Activated CD8-positive, alpha-beta T cell treated with anti-CD3 and anti-CD28 coated beads for 36 hours (primary cell): ENCODE results near the gene ASXL3. TPM values are rescaled to one million over a fixed set of nuclear protein-coding genes. Genes with fewer than 3 reads are reported as not detected.

Experiments used
- ATAC-seq: fragments of 200-7000 bp; cut with Tn5 transposase; one replicate; pipeline ENCODE4 v1.10.0; 2021; ENCODE audit warnings: mild to moderate bottlenecking, moderate library complexity
- CTCF ChIA-PET: fragments of 350-600 bp; sonication (Branson Sonifier 250); formaldehyde crosslinking; loops from one replicate; lab custom pipeline; 2021; ENCODE audit warnings: antibody characterized with exemption; lab: Charles Lee
- POLR2A ChIA-PET: fragments of 350-600 bp; sonication (Branson Sonifier 250); formaldehyde crosslinking; loops from one replicate; lab custom pipeline; 2021; ENCODE audit warnings: antibody characterized with exemption; lab: Charles Lee
- DNase-seq: peaks from one replicate; pipeline ENCODE4 v3.0.0-alpha.2; 2020
- H3K27ac Mint-ChIP-seq: one replicate; pipeline ENCODE4 v1.8.0; 2021; ENCODE audit warnings: mild to moderate bottlenecking, mixed read lengths
- H3K27me3 Mint-ChIP-seq: one replicate; pipeline ENCODE4 v1.8.0; 2021; ENCODE audit warnings: mixed read lengths
- H3K36me3 Mint-ChIP-seq: one replicate; pipeline ENCODE4 v1.8.0; 2021; ENCODE audit warnings: low read depth, mixed read lengths
- H3K4me1 Mint-ChIP-seq: one replicate; pipeline ENCODE4 v1.8.0; 2021; ENCODE audit warnings: low read depth, mixed read lengths
- H3K4me3 Mint-ChIP-seq: one replicate; pipeline ENCODE4 v1.8.0; 2021; ENCODE audit warnings: mild to moderate bottlenecking, moderate library complexity, mixed read lengths
- H3K9me3 Mint-ChIP-seq: one replicate; pipeline ENCODE4 v1.8.0; 2021; ENCODE audit warnings: mixed read lengths
- intact Hi-C: fragments of 100-400 bp; cut with micrococcal nuclease; formaldehyde crosslinking; loops from one replicate; pipeline ENCODE4 v1.10.0; 2022
- total RNA-seq, 2 experiments: library from RNA; stranded (reverse); gene quantifications; one replicate each; pipeline ENCODE4 v1.2.3, GENCODE V29; 2021
- TF ChIP-seq, protein P1 (sequence below): fragments of 200-600 bp; IDR thresholded peaks from one replicate; pipeline ENCODE4 v1.8.0; 2022; ENCODE audit warnings: antibody characterized with exemption, mild to moderate bottlenecking

Gene ASXL3
- total RNA-seq, 2 experiments from 2014 or later, result not detected

DNA sequence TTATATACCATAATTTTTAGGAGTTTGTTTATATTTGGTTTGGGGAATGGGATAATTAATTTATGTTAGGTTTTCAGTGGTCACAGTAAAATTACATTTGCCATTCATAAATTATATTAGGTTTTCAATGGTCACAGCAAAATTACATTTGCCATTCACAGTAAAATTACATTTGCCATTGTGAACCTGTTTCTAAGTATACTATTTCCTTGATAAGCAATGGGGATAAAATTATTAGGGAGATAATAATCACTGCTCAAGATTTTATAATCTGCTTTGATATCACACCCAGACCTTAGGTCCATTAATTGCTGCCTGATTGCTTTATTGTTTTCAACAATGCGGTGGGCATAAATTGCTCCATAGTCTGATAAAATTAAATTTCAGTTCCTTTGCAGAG lies 124.6 kb downstream of the ASXL3 start:
- Mint-ChIP-seq H3K9me3 (no peaks in the 10 kb centered on the region), H3K4me3 (no peak overlapping the region), H3K36me3 (no peaks in the 10 kb centered on the region), H3K4me1 (no peaks in the 10 kb centered on the region), H3K27ac (no peak overlapping the region), H3K27me3 (no peaks in the 10 kb centered on the region)
- ChIA-PET CTCF (no interaction called here), POLR2A (no interaction called here)
- TF ChIP-seq, protein P1, sequence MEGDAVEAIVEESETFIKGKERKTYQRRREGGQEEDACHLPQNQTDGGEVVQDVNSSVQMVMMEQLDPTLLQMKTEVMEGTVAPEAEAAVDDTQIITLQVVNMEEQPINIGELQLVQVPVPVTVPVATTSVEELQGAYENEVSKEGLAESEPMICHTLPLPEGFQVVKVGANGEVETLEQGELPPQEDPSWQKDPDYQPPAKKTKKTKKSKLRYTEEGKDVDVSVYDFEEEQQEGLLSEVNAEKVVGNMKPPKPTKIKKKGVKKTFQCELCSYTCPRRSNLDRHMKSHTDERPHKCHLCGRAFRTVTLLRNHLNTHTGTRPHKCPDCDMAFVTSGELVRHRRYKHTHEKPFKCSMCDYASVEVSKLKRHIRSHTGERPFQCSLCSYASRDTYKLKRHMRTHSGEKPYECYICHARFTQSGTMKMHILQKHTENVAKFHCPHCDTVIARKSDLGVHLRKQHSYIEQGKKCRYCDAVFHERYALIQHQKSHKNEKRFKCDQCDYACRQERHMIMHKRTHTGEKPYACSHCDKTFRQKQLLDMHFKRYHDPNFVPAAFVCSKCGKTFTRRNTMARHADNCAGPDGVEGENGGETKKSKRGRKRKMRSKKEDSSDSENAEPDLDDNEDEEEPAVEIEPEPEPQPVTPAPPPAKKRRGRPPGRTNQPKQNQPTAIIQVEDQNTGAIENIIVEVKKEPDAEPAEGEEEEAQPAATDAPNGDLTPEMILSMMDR, result no peak
- no peak for ATAC-seq
- intact Hi-C loops, result no loop called here
- DNase-seq, result no peak

DNA sequence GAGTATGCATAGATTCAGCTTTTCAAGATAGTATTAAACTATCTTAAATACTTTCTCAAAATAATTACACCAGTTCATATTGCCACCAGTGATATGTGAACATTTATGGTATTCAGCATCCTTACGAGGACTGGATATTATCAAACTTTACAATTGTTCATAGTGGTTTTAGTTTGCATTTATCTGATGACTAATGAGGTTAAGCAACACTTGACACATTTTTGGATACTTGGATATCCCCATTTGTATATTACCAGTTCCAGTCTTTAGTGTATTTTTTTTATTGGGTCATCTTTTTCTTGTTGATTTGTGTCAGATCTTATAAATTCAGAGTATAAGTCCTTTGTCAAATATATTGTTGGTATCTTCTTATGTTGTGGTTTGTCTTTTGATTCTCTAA lies 128.4 kb downstream of the ASXL3 start:
- H3K9me3 Mint-ChIP-seq, result no peaks in the 10 kb centered on the region
- ATAC-seq, result no peak
- TF ChIP-seq, protein P1, result no peak
- H3K27ac Mint-ChIP-seq, result no peak overlapping the region
- no peak overlapping the region for H3K4me3 Mint-ChIP-seq
- no peaks in the 10 kb centered on the region for H3K27me3 Mint-ChIP-seq
- POLR2A ChIA-PET, result no interaction called here
- intact Hi-C loops, result no loop called here
- no peaks in the 10 kb centered on the region for H3K4me1 Mint-ChIP-seq
- CTCF ChIA-PET, result no interaction called here
- H3K36me3 Mint-ChIP-seq, result no peaks in the 10 kb centered on the region
- no peak for DNase-seq

GRCh38 chr18:33708876-33709275 lies 130.9 kb downstream of the ASXL3 start:
- H3K4me3 Mint-ChIP-seq, result no peak overlapping the region
- POLR2A ChIA-PET, result no interaction called here
- no peak overlapping the region for H3K27ac Mint-ChIP-seq
- CTCF ChIA-PET, result no interaction called here
- peaks cover 3% of the 10 kb centered on the region for H3K9me3 Mint-ChIP-seq
- ATAC-seq, result no peak
- no peaks in the 10 kb centered on the region for H3K36me3 Mint-ChIP-seq
- H3K4me1 Mint-ChIP-seq, result no peaks in the 10 kb centered on the region
- intact Hi-C loops, result no loop called here
- TF ChIP-seq, protein P1, result no peak
- no peaks in the 10 kb centered on the region for H3K27me3 Mint-ChIP-seq
- no peak for DNase-seq

DNA sequence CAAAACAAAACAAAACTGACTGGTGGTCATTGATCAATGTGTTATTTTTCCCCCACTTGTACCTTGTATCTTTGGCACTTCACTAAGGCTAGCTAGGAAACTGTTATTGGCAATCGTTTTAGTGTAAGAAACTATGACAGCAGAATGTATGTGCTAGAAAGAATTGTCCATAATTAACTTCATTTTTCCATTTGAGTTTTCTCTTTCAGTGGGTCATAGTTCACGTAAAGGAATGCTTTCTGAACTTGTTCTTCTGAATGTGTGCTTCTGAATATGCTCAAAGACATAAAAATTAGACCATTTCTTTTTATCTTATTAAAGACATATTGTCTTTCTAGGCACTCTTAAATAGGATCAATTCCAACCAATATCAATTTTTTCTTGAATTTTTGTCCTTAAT lies 132.2 kb downstream of the ASXL3 start:
- Mint-ChIP-seq H3K27me3 (no peaks in the 10 kb centered on the region), H3K27ac (no peak overlapping the region), H3K36me3 (no peaks in the 10 kb centered on the region), H3K4me3 (no peak overlapping the region), H3K9me3 (peaks cover 3% of the 10 kb centered on the region), H3K4me1 (no peaks in the 10 kb centered on the region)
- ATAC-seq (no peak), DNase-seq (no peak)
- intact Hi-C loops, result no loop called here
- ChIA-PET POLR2A (no interaction called here), CTCF (no interaction called here)
- TF ChIP-seq, protein P1, result no peak

DNA sequence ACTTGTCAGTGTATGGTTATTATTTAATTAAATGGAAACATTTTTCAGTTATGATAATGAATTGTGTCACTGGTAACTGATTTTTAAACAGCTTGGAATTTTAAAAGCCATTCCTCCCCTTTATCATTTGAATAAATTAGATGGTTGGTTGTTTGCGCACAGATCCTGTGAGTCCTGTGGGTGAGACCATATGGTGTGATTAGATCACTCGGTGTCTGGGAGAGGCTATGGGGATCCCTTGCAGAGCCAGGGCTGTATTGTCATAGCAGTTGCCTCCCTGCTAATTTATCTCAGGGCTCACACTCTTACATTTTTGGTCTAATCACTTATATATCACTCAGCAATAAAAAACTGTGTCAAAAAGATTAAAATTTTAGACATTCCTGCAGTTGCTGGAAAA lies 133.5 kb downstream of the ASXL3 start:
- Mint-ChIP-seq H3K4me3 (no peak overlapping the region), H3K27ac (no peak overlapping the region), H3K27me3 (no peaks in the 10 kb centered on the region), H3K36me3 (no peaks in the 10 kb centered on the region), H3K4me1 (no peaks in the 10 kb centered on the region), H3K9me3 (peaks cover 3% of the 10 kb centered on the region)
- TF ChIP-seq, protein P1, result no peak
- ChIA-PET POLR2A (no interaction called here), CTCF (no interaction called here)
- DNase-seq (no peak), ATAC-seq (no peak)
- intact Hi-C loops, result no loop called here
